RCC 7860 (cell line): ENCODE results near the gene UMODL1.
"Not testable (repeated sequence)": the region's sequence is repeated elsewhere in the genome, so short reads cannot be mapped to it uniquely, and the experiment has no call there.

ENCODE experiments used
- DNase-seq: peaks from one replicate; pipeline ENCODE4 v3.0.0-alpha.2; 2015; ENCODE audit warnings: low spot score
- FAIRE-seq: peaks from 2 replicates; lab custom pipeline; 2012; peaks lifted over from hg19 to GRCh38; lab: Jason Lieb, UNC

UMODL1 gene

DNA sequence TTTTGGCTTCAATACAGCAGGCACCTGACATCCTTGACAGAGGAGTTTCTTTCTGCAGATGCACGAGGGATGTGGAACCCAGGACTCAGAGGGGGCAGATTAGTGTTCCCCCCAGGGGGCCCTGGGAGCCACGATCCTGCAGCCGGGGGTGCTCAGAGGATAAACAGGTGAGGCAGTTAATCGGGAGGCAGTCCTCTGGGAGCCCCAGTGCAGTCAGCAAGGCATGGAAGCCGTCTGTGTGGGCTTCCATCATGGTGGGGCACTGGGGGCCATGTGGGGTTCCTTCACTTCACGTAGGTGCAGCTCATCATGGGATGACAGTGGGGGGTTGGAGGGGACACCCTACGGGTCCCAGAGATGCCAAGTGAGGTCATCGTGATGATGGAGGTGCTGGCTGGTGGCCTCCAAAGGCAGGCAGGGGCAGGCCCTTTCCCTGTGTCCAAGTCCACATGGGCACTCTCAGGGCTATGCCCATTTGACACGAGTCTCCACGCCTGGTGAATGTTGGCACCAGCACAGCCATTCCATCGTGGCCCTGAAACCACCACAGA, 88.5 kb downstream of the UMODL1 start:
- FAIRE-seq (no peak), DNase-seq (no peak)

DNA sequence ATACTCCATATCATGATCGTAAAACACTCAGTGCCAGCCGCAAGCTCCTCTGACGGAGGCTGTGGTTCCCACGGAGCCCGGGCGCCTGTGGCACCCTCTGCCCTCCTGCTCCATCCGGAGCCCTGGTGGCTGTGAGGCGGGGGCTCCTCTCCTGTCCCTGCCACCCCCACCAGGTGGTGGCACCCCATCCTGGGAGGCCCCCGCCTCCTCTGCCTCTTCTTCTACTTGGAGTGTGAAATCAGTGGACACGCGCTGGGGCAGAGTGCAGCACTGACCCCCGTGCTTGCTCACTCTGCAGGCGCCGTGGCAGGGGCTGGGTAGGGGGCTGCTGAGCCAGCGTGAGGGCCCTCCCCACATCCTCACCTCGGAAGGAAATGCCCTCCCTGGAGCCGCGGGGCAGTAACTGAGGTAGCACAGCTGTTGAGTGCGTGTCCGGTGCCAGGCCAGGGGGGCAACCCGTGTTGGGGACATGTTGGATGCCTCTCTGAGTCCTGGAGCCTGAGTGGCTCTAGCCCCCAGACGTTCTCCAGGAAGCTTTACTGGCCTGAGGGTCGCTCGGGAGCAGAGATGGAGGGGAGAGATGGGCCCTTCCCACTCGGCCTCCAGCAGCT, 89.1 kb downstream of the UMODL1 start:
- FAIRE-seq = no peak
- DNase-seq = no peak

DNA sequence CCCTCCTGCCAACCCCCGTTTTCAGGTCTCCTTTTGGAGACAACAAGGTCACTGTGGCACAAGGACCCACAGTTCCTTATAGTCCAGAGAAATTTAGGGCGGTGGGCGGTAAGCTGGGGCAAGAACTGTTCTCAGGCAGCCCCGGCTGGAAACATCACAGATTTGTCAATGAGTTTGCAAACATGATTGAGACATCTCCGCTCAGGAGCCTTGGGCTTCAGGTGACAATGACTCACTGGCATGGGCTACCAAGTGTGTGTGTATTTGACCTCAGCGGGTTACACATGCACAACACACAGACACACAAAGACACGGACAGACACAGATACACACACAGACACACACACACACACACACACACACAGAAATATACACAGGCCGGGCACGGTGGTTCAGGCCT, 89.6 kb downstream of the UMODL1 start:
- no peak for FAIRE-seq
- no peak for DNase-seq

DNA sequence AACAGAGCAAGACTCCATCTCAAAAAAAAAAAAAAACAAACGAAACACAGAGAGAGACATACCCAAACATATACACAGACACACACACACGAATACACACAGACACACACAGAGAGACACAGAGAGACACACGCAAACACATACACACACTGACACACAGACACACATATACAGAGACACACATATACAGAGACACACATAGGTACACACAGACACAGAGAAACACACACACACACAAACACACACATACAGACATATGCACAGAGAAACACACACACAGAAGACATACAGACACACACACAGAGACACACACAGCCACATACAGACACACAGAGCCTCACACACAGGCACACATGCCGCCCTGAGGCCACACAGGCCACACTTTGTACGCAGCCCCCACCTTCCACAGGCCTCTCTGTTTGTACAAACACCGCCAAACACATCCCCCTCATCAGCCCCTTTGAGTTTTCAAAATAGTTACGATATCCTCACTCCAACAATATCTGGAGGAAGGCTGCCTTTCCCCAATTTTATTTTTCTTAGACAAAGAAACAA, 90.4 kb downstream of the UMODL1 start:
- FAIRE-seq (no peak), DNase-seq (no peak)

DNA sequence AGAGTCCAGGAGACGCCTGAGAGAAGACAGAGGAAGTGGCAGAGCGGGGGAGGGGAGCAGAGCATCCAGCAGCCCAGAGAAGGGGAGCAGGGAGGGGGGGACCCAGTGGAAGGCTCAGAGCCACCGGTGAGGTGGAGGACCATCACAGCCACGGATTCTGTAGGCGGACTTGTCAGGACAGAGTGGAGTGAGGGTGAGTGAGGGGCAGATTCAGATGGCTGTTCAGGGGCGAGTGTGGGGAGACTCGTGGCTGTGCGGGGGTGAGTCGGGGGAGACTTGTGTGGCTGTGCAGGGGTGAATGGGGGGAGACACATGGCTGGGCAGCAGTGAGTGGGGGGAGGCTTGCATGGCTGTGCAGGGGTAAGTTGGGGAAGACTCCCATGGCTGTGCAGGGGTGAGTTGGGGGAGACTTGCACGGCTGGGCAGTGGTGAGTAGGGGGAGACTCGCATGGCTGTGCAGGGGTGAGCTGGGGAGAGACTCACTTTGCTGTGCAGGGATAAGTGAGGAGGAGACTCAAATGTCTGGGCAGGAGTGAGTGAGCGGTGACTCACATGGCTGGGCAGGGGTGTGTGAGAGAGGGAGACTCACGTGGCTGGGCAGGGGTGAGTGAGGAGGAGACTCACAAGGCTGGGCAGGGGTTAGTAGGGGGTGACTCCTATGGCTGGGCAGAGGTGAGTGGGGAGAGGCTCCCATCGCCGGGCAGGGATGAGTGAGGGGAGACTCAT, 91.0 kb downstream of the UMODL1 start:
- no peak for DNase-seq
- no peak for FAIRE-seq

DNA sequence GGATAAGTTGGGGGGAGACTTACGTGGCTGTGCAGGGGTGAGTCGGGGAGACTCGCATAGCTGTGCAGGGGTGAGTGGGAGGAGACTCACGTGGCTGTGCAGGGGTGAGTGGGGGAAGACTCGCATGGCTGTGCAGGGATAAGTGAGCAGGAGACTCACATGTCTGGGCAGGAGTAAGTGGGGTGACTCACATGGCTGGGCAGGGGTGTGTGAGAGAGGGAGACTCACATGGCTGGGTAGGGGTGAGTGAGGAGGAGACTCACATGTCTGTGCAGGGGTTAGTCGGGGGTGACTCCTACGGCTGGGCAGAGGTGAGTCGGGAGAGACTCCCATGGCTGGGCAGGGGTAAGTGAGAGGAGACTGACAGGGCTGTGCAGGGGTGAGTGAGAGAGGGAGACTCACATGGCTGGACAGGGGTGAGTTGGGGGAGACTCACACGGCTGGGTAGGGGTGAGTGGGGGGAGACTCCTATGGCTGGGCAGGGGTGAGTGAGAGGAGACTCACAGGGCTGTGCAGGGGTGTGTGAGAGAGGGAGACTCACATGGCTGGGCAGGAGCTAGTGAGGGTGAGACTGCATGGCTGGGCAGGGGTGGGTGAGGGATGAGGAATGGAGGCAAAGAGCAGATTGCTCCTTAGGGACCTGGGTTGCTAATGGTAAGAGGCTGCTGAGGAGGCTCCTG, 91.9 kb downstream of the UMODL1 start:
- DNase-seq (no peak), FAIRE-seq (no peak)

DNA sequence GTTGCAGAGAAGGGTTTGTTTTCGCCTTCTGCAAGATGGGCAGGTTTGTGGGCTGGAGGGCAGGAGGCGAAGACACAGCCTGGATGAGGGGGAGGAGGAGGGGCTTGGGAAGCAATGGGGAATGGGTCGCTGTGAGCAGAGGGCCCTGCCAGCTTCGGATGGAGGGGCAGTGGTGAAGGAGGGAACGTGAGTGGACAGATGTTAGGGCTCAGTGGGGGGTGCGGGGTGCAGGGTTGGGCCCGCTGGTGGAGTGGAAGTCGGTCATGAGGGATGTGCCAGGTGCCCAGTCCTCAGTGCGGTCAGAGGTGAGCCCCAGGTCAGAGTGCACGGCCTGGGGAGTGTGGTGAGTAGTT, 92.4 kb downstream of the UMODL1 start:
- no peak for FAIRE-seq
- DNase-seq = no peak

DNA sequence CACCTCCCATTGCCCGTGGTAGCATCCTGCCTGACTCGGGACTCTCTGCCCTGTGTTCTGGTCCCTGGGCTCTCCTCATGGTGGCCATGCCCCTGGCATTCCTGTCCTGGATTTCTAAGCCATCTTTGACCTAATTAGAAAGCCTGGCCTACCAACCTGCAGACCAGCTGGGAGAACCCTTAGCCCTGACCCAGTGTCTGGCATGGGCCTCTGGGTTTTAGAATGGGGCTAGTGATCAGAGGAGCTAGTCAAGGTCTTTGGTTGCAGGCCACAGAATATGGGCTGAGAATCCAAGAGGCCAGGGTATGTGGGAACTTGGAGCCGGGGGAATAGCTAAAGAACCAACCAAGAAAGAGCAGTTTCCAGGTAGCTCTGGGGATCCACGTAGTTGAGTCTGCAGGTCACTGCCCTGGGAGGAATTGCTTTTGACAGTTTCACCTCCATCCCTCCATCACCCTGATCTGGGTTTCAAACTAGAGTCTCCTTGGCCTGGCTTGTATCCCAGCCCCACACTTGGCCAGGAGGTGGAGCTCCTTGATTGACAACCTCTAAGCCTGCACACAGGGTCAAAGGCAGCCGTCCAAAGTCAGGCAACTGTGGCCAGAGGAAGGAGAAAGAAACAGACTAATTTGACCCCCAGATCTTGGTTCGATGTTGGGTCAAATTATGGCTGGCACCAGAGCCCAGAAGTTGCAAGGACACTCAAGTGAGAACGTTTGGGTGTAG, 93.1 kb downstream of the UMODL1 start:
- DNase-seq (no peak), FAIRE-seq (no peak)

DNA sequence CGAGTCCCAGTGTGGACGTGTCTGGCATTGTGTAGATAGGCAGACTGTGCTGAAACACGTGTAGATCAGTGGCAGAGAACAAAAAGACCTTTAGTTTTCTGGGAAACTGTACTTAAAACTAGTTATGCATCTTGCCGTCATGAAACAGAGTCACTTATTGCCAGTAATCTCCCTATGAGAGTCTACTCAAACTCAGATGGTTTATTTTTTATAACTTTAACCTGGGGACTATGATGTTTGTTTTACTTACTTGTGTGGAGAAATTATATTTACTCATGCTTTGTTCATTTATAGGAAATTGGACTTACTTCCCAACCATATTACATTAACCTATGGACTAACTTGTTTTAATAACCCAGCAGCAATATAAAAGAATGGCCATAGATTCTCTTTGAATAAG, 93.7 kb downstream of the UMODL1 start:
- FAIRE-seq (no peak), DNase-seq (no peak)

DNA sequence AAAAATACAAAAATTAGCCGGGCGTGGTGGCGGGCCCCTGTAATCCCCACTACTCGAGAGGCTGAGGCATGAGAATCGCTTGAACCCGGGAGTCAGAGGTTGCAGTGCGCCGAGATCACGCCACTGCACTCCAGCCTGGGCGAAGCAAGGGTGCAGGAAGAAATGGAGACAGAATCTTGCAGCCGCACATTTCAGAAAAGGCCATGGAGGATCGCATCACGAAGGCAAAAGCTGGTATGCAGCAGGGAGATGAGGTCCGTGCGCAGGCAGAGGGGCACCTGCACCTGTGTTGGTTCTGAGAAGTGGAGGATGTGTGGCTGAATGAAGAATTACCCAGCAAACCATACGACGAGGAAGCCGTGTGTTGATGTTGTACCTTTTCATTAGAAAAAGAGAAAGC, 94.8 kb downstream of the UMODL1 start:
- DNase-seq (no peak), FAIRE-seq (no peak)

DNA sequence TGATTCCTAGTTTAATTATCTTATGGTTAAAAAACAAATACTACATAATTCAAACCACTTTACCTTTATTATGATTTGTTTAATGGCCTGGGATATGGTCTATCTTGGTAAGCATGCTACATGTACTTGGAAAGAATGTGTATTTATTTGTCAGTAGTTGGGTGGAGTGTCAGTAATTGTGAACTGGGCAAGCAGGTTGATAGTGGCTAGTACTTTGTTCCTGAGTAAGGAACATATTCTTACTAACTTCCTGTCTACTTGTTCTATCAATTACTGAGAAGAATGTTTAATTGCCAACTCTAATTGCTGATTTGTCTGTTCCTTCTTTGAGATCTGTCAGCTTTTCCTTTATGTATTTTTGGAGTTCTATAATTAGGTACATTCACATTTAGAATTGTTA, 98.6 kb downstream of the UMODL1 start:
- no peak for FAIRE-seq
- DNase-seq = no peak

DNA sequence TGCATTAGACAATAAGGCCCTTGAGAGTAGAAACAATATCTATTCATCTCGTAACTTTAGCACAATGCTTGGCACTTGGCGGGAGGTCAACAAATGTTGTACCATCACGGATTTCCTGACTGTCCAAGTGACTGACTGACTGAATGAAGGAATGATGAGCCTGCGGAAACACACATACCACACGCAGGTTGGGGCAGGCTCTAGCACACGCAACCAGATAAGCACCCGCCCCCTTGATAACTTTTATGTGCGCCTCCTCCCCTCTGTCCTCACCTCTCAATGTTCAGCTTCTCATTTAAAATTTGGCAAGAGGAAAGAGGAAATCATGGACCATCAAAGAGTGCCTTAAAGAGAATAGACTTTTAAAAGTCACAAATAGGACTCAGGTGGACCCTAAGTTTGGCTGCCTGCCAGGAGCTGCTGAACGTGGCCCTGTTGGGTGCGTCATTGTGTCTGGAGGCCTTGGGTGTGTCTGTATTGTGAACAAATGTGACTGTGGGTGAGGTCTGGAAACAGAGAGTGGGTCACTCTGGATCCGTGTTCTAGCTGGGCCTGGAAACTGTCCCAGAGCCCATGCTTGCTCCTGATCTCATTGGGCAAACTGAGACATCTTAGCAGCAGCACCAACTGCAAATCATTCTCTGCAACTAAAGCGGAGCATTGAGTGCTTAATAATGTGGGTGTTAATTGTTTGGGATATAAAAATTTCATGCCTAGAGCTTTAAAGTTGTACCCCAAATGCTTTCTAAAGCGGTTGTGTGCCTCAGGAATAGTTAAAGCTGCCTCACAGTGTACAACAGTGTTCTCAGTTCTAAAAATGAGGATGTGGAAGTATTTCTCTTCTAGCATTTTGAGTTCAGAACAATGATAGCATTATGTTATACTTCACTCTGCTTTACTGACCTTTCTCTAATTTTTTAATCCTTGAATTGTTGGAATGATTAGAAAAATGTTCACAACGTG, 100.3 kb downstream of the UMODL1 start:
- FAIRE-seq (no peak), DNase-seq (no peak)

DNA sequence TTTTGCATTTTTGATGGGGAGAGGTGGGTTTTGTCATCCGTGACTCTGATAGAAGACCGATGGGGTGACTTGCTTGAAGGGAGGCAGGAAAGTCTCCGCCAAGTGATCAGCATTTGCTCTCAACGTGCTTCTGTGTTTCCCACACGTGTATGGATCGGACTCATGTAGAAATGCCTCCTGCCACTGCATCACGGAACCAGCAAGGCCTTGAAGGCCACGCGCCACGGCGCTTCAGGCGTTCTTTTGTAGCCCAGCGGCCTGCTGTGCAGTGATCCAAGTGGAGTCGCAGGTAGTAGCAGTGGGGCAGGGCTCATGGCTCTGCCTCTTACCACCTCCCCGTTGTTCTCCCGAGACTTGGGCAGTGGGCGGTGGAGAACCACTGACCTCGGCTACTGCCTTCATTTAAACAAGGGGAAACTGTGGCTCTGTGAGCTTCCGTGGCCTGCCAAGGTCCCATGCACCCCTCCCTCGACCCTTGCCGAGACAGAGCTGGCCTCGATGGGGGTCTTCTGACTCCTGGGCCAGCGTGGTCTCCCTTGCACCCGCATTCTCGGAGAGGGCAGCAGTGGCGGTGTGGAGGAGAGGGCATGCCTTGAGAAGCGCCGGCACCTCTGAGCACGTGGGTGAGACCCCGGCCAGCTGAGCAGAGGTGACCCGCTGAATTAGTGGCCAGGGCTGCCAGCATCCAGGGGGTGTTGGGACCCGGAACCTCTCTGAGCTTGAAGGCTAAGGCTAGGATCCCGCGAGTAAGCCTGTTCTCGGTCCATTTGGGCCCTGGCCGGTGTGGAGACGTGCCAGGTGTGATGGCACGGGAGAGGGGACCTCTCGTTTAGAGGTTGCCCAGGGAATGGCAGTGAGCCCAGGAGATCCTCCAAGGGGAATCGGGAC, 101.7 kb downstream of the UMODL1 start:
- FAIRE-seq (no peak), DNase-seq (no peak)

DNA sequence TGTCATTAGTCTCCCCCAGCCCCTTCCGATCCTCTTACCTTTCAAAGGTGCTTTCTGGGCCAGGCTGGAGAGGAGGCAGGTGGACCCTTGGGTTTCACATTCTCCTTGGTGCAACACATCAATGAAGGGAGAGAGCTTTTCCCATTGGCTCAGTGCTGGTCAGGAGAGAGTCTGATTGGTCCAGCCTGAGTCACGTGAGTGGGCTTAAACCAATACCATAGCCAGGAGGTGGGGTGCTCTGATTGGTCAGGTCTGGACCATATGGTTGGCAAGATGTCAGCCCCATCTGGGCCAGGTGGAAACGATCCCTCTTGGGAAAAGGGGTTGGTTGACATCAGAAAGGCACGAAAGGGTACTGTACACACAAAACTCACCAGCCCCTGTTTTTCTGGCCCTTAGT, 103.1 kb downstream of the UMODL1 start:
- DNase-seq = no peak
- FAIRE-seq = no peak

DNA sequence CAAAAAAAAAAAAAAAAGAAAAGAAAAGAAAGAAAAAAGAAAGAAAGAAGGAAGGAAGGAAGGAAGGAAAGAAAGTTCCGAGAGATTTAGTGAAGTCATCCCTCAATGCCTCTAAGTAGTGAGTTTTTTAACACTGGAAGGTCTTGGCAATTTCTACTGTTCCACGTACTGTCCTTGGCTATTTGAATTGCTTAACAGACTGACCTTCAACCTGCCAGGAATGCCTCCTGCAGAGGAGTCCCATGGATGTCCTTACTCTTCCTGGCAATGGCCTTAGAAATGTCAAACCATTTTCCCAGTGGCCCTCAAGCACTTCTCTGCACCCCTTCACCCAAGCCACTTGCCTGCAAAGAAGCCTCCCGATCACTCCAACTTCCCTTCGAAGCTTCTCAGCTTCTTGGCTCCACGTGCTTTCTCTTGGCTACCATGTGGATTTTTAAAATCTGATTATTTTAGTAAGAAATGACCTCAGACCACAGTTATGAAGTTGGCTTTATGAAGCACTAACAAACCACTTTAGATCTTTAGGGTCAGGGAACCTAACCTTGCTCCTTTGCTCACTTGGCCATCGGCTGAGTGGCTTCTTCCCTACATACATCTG, 104.1 kb downstream of the UMODL1 start:
- FAIRE-seq (no peak), DNase-seq (no peak)

DNA sequence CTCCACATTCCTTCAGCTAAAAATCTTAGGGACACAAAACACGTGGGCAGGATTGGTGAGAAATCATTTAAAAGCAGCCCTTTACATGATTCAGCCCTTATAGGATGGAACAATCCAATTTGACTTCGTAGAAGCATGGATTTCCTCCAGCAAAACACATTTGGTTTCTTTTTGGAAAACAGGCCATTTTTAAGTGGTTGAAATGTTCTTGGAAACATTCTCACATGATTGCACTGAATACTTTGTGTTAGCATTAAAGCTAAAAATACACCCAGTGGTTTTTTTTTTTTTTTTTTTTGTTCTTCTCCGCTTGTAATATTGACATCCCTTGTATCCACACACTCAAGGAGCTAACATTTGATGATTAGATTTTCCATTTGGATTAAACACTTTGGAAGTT, 105.7 kb downstream of the UMODL1 start:
- FAIRE-seq (no peak), DNase-seq (no peak)

DNA sequence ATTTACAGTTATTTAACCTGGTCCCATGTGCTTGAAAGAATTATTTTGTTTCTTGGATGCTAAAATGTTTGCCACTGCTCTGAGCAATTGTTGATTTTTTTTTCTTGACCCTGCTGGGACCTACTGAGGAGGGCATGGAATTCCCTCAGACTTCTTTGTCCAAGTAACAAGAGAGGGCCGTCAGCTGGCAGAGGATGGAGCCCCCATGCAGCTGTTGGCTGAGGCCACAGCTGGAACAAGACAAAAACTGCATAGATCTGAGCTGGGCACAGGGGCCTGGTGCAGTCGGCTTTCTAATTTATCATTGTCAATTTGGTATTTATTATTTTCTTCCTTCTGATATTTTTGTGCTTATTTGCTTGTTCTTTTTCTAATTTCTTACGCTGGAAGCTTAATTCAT, 108.2 kb downstream of the UMODL1 start:
- no peak for FAIRE-seq
- DNase-seq = no peak

DNA sequence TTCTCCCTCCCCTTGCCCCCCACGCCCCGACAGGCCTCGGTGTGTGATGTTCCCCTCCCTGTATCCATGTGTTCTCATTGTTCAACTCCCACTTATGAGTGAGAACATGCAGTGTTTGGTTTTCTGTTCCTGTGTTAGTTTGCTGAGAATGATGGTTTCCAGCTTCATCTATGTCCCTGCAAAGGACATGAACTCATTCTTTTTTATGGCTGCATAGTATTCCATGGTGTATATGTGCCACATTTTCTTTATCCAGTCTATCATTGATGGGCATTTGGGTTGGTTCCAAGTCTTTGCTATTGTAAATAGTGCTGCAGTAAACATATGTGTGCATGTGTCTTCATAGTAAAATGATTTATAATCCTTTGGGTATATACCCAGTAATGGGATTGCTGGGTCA, 108.9 kb downstream of the UMODL1 start:
- not testable (repeated sequence) for FAIRE-seq, DNase-seq
